HCT116 (cell line): ENCODE data around the gene LMOD3. TPM values are rescaled to one million over a fixed set of nuclear protein-coding genes. Genes with fewer than 3 reads are reported as not detected.

Source experiments
- ATAC-seq: fragments of 200-7000 bp; cut with Tn5 transposase; 2 replicates; pipeline ENCODE4 v1.9.1; 2020; ENCODE audit warnings: mild to moderate bottlenecking, moderate library complexity
- BruUV-seq: library from RNA; stranded (reverse); fragments of 400-500 nt; replicated peaks from 2 replicates; lab custom pipeline; 2021; lab: Mats Ljungman, UMichigan
- CTCF ChIA-PET: fragments of 300-600 bp; sonication (Branson Sonifier 250); formaldehyde crosslinking; loops from one replicate; lab custom pipeline; 2021; ENCODE audit warnings: antibody characterized with exemption; lab: Charles Lee
- POLR2A ChIA-PET: fragments of 300-600, 350-600 bp; sonication (Branson Sonifier 250); formaldehyde crosslinking; loops from one replicate; lab custom pipeline; 2021; ENCODE audit warnings: antibody characterized with exemption; lab: Charles Lee
- RAD21 ChIA-PET, 2 experiments: fragments of 300-600 bp; sonication (Branson Sonifier 250); formaldehyde crosslinking; loops; one replicate each; lab custom pipeline; 2023; ENCODE audit warnings: low total read pairs in 2 of 2; ENCODE audit not compliant: uncharacterized antibody in 2 of 2, unreplicated experiment in 2 of 2, low non-redundant PET in 1 of 2; lab: Charles Lee
- DNase-seq: peaks from one replicate; pipeline ENCODE4 v3.0.0-alpha.2; 2010; ENCODE audit warnings: low read depth, low spot score
- H2AFZ ChIP-seq: fragments of 200-600 bp; shearing (Covaris generic), sonication (generic); 2 replicates; pipeline ENCODE4 v1.6.1; 2017; ENCODE audit warnings: low read depth, mixed run types, mixed read lengths, antibody characterized with exemption, low read length; ENCODE audit not compliant: poor library complexity, severe bottlenecking
- H3K27ac ChIP-seq: 2 replicates; pipeline ENCODE4 v1.5.1; 2012; ENCODE audit warnings: low read depth, low read length
- H3K27me3 ChIP-seq: fragments of 200-600 bp; sonication (generic); 2 replicates; pipeline ENCODE4 v1.6.1; 2016; ENCODE audit warnings: mixed run types, low read length, mixed read lengths; ENCODE audit not compliant: insufficient read depth
- H3K36me3 ChIP-seq, 2 experiments: fragments of 200-500 bp in 1 of 2; fragments of 200-600 bp in 1 of 2; sonication (Bioruptor generic) in 1 of 2; sonication (generic) in 1 of 2; 2 replicates each; pipeline versions ENCODE4 v1.5.1 to v1.6.1; 2014 to 2016; ENCODE audit warnings: low read length in 2 of 2, inconsistent platforms in 1 of 2, mixed read lengths in 1 of 2, mixed run types in 1 of 2; ENCODE audit not compliant: insufficient read depth in 2 of 2, control insufficient read depth in 1 of 2
- H3K4me1 ChIP-seq, 2 experiments: fragments of 200-600 bp in 1 of 2; sonication (generic) in 1 of 2; 2 replicates each; pipeline versions ENCODE4 v1.5.1 to v1.6.1; 2012 to 2017; ENCODE audit warnings: low read length in 2 of 2, inconsistent platforms in 1 of 2, mild to moderate bottlenecking in 1 of 2, mixed read lengths in 1 of 2, mixed run types in 1 of 2, moderate library complexity in 1 of 2; ENCODE audit not compliant: insufficient read depth in 2 of 2, control insufficient read depth in 1 of 2
- H3K4me2 ChIP-seq: fragments of 200-600 bp; sonication (generic); 2 replicates; pipeline ENCODE4 v1.6.1; 2017; ENCODE audit warnings: mixed run types, low read length, mixed read lengths
- H3K4me3 ChIP-seq, 2 experiments: fragments of 200-600 bp in 1 of 2; sonication (generic) in 1 of 2; replicated peaks in 1 of 2; 2 replicates each; pipeline ENCODE4 v1.5.1; 2011 to 2016; ENCODE audit warnings: low read length in 2 of 2, control low read depth in 1 of 2, low read depth in 1 of 2, mild to moderate bottlenecking in 1 of 2, mixed read lengths in 1 of 2, mixed run types in 1 of 2
- H3K79me2 ChIP-seq: fragments of 200-600 bp; sonication (generic); 2 replicates; pipeline ENCODE4 v1.6.1; 2017; ENCODE audit warnings: mild to moderate bottlenecking, mixed run types, low read length, moderate library complexity, mixed read lengths; ENCODE audit not compliant: insufficient read depth
- H3K9ac ChIP-seq: fragments of 200-600 bp; sonication (generic); 2 replicates; pipeline ENCODE4 v1.6.1; 2016; ENCODE audit warnings: low read length, mixed read lengths
- H3K9me2 ChIP-seq: fragments of 200-600 bp; sonication (generic), shearing (Covaris generic); 2 replicates; pipeline ENCODE4 v1.6.1; 2017; ENCODE audit warnings: mixed run types, mild to moderate bottlenecking, moderate library complexity; ENCODE audit not compliant: insufficient read depth
- H3K9me3 ChIP-seq, 2 experiments: fragments of 200-500 bp in 1 of 2; fragments of 200-600 bp in 1 of 2; sonication (Bioruptor generic) in 1 of 2; sonication (generic) in 1 of 2; 2 replicates each; pipeline ENCODE4 v1.6.1; 2014 to 2017; ENCODE audit warnings: low read length in 2 of 2, mixed read lengths in 2 of 2, inconsistent platforms in 1 of 2, low read depth in 1 of 2, mild to moderate bottlenecking in 1 of 2, mixed run types in 1 of 2, moderate library complexity in 1 of 2; ENCODE audit not compliant: control insufficient read depth in 1 of 2, insufficient read depth in 1 of 2
- H4K20me1 ChIP-seq: fragments of 200-600 bp; sonication (generic), shearing (Covaris generic); 2 replicates; pipeline ENCODE4 v1.6.1; 2017; ENCODE audit warnings: mixed run types, mild to moderate bottlenecking, moderate library complexity; ENCODE audit not compliant: insufficient read depth
- ATF3 ChIP-seq: IDR thresholded peaks from 2 replicates; pipeline ENCODE4 v1.6.1; 2012
- ELF1 ChIP-seq: IDR thresholded peaks from 2 replicates; pipeline ENCODE4 v1.6.1; 2012; ENCODE audit warnings: low read depth, borderline replicate concordance
- EZH2 ChIP-seq: fragments of 200-600 bp; sonication (generic); IDR thresholded peaks from 2 replicates; pipeline ENCODE4 v1.6.1; 2017; ENCODE audit warnings: antibody characterized with exemption, mixed run types
- EZH2phosphoT487 ChIP-seq: fragments of 200-600 bp; IDR thresholded peaks from 2 replicates; pipeline ENCODE4 v1.6.1; 2018; ENCODE audit warnings: antibody characterized with exemption, borderline replicate concordance
- MAX ChIP-seq: IDR thresholded peaks from 2 replicates; pipeline ENCODE4 v1.6.1; 2012
- POLR2A ChIP-seq: IDR thresholded peaks from 2 replicates; pipeline ENCODE4 v1.7.0; 2011; ENCODE audit warnings: borderline replicate concordance; ENCODE audit not compliant: insufficient read depth, insufficient read length; ENCODE audit errors: extremely low read depth
- RAD21 ChIP-seq: IDR thresholded peaks from 2 replicates; pipeline ENCODE4 v1.6.1; 2012; ENCODE audit warnings: low read depth, mild to moderate bottlenecking
- REST ChIP-seq: IDR thresholded peaks from 2 replicates; pipeline ENCODE4 v1.6.1; 2012; ENCODE audit warnings: low read depth
- SIN3A ChIP-seq: IDR thresholded peaks from 2 replicates; pipeline ENCODE4 v1.6.1; 2012; ENCODE audit warnings: low read depth
- SP1 ChIP-seq: IDR thresholded peaks from 2 replicates; pipeline ENCODE4 v1.6.1; 2012; ENCODE audit warnings: low read depth
- SRF ChIP-seq: IDR thresholded peaks from 2 replicates; pipeline ENCODE4 v1.6.1; 2012; ENCODE audit warnings: low read depth
- TCF7L2 ChIP-seq: IDR thresholded peaks from 2 replicates; pipeline ENCODE4 v1.7.0; 2011; ENCODE audit warnings: borderline replicate concordance, inconsistent platforms; ENCODE audit not compliant: insufficient read depth, insufficient read length; ENCODE audit errors: extremely low read depth
- ZBTB33 ChIP-seq: IDR thresholded peaks from 2 replicates; pipeline ENCODE4 v1.6.1; 2011; ENCODE audit warnings: mild to moderate bottlenecking, low read length, moderate library complexity; ENCODE audit not compliant: insufficient replicate concordance; ENCODE audit errors: extremely low read depth
- ZFX ChIP-seq: fragments of 450-650 bp; IDR thresholded peaks from 2 replicates; pipeline ENCODE4 v1.6.1; 2017
- intact Hi-C: fragments of 100-400 bp; cut with micrococcal nuclease; formaldehyde crosslinking; loops from 2 replicates; pipeline ENCODE4 v1.10.0; 2022
- total RNA-seq: library from RNA; stranded (reverse); gene quantifications from one replicate; pipeline ENCODE4 v1.2.1, GENCODE V29; 2021; ENCODE audit not compliant: unreplicated experiment

Gene LMOD3
- total RNA-seq, 1 experiment from 2014 or later = not detected

GRCh38 chr3:69118555-69118954 is 3.8 kb downstream of the LMOD3 start:
- Histone ChIP-seq H3K4me3 (no peak overlapping the region), H3K36me3 (no peaks in the 10 kb centered on the region), H3K9me3 (no peaks in the 10 kb centered on the region), H3K9ac (no peak overlapping the region), H3K4me2 (no peak overlapping the region), H4K20me1 (no peaks in the 10 kb centered on the region), H3K9me2 (no peaks in the 10 kb centered on the region), H3K4me1 (peaks cover 0 to 21% of the 10 kb centered on the region in 2 experiments; a peak in 3 of 4 replicates), H3K27ac (no peak overlapping the region), H2AFZ (no peak overlapping the region), H3K79me2 (no peaks in the 10 kb centered on the region), H3K27me3 (no peaks in the 10 kb centered on the region)
- ATAC-seq = no peak
- CTCF ChIA-PET = interaction anchor here (3.2 kb wide), 1 partner anchor 188 kb away, joined by 15 read pairs; no protein-coding TSS in a partner anchor
- no peak for DNase-seq
- TF ChIP-seq ZFX (no peak), MAX (no peak), SRF (no peak), ELF1 (no peak), EZH2 (no peak), RAD21 (no peak), ZBTB33 (no peak), POLR2A (no peak), ATF3 (no peak)
- intact Hi-C loops = no loop called here
- POLR2A ChIA-PET = no interaction called here
- RAD21 ChIA-PET = no interaction called here
- no TSS peak for BruUV-seq

GRCh38 chr3:69116897-69117296 is 5.5 kb downstream of the LMOD3 start:
- BruUV-seq = no TSS peak
- Histone ChIP-seq H4K20me1 (no peaks in the 10 kb centered on the region), H3K9ac (no peak overlapping the region), H3K79me2 (no peaks in the 10 kb centered on the region), H3K9me2 (no peaks in the 10 kb centered on the region), H3K4me3 (no peak overlapping the region), H3K9me3 (no peaks in the 10 kb centered on the region), H3K36me3 (no peaks in the 10 kb centered on the region), H3K4me1 (peaks cover 0 to 18% of the 10 kb centered on the region in 2 experiments; a peak in 3 of 4 replicates), H2AFZ (peak overlapping the region; percentile 60), H3K27ac (no peak overlapping the region), H3K4me2 (peak overlapping the region; percentile 16; the same call in 1 of the 2 replicates), H3K27me3 (no peaks in the 10 kb centered on the region)
- ChIA-PET POLR2A (no interaction called here), RAD21 (no interaction called here), CTCF (no interaction called here)
- DNase-seq (peak; percentile 36), ATAC-seq (peak; percentile 69)
- intact Hi-C loops = no loop called here
- TF ChIP-seq ATF3 (no peak), SIN3A (0 out of 2 replicates have a peak, but pooled peaks have one; percentile 4), TCF7L2 (no peak), ZFX (no peak), REST (no peak), SP1 (peak; percentile 44), EZH2phosphoT487 (no peak), EZH2 (no peak), ELF1 (no peak), RAD21 (no peak)
